Heart right ventricle (tissue), 16 donors: ENCODE data around the gene FARSB. TPM values are rescaled to one million over a fixed set of nuclear protein-coding genes. Genes with fewer than 3 reads are reported as not detected.
"Not testable (repeated sequence)": the region's sequence is repeated elsewhere in the genome, so short reads cannot be mapped to it uniquely, and the experiment has no call there.

Experiments
- ATAC-seq, 8 donors: fragments of 200-7000 bp; cut with Tn5 transposase; one replicate each; pipeline ENCODE4 v1.9.1; 2020; ENCODE audit warnings: mild to moderate bottlenecking in 8 of 8, moderate library complexity in 8 of 8, moderate number of reproducible peaks in 1 of 8
- DNase-seq, 2 donors: peaks; one replicate each; pipeline ENCODE4 v3.0.0-alpha.2; 2020
- H3K27ac ChIP-seq, 10 donors: fragments of 200-600 bp; sonication (generic) in 2 of 10; one replicate each; pipeline versions ENCODE4 v1.5.0 to v1.8.0; 2020 to 2022; ENCODE audit warnings: mild to moderate bottlenecking in 3 of 10
- H3K27me3 ChIP-seq, 7 donors: fragments of 200-600 bp; one replicate each; pipeline ENCODE4 v1.8.0; 2021 to 2022; ENCODE audit warnings: mild to moderate bottlenecking in 2 of 7
- H3K36me3 ChIP-seq, 9 donors: fragments of 200-600 bp; sonication (generic) in 1 of 9; one replicate each; pipeline versions ENCODE4 v1.5.0 to v1.8.0; 2020 to 2022; ENCODE audit warnings: mild to moderate bottlenecking in 2 of 9
- H3K4me1 ChIP-seq, 9 donors: fragments of 200-600 bp; sonication (generic) in 1 of 9; one replicate each; pipeline versions ENCODE4 v1.5.0 to v1.8.0; 2020 to 2022; ENCODE audit warnings: mild to moderate bottlenecking in 4 of 9
- H3K4me3 ChIP-seq, 10 donors: fragments of 200-600 bp; sonication (generic) in 2 of 10; one replicate each; pipeline versions ENCODE4 v1.5.0 to v1.8.0; 2020 to 2022; ENCODE audit warnings: mild to moderate bottlenecking in 7 of 10, moderate library complexity in 2 of 10
- H3K9me3 ChIP-seq, 11 donors: fragments of 200-600 bp in 10 of 11; sonication (generic) in 2 of 11; one replicate each; pipeline versions ENCODE4 v1.5.0 to v1.8.0; 2013 to 2022; ENCODE audit warnings: mild to moderate bottlenecking in 2 of 11, control low read depth in 1 of 11, moderate library complexity in 1 of 11
- WGBS, 2 donors: extraction: QIAGEN DNeasy Blood & Tissue Kit; methylation state at CpG; one replicate each; pipeline ENCODE4 v1.1.7; 2013; ENCODE audit warnings: inconsistent platforms in 1 of 2; 5-methylcytosine and 5-hydroxymethylcytosine counted together
- intact Hi-C, 10 donors: fragments of 100-400 bp; cut with DNase I; formaldehyde crosslinking; loops; one replicate each; pipeline versions ENCODE4 v1.11.1 to v1.14.2; 2022
- polyA plus RNA-seq, 2 donors: library from polyadenylated mRNA; stranded (reverse); fragments of 200-250 nt; gene quantifications; one replicate each; pipeline ENCODE4 v1.2.3, GENCODE V29; 2013
- total RNA-seq, 10 donors: library from RNA; stranded (reverse); fragmentation: NEBNext Ultra II Directional in 3 of 10; extraction: Animal tissue kit (Norgen Biotek cat#: 25700) in 3 of 10; gene quantifications; one replicate each; pipeline versions ENCODE4 v1.2.1 to v1.2.4, GENCODE V29; 2021 to 2023
- TF ChIP-seq, protein P1 (sequence below), 9 donors: fragments of 200-600 bp; sonication (generic) in 2 of 9; IDR thresholded peaks; one replicate each; pipeline versions ENCODE4 v1.5.0 to v1.8.0; 2021 to 2022; ENCODE audit warnings: antibody characterized with exemption in 9 of 9, mild to moderate bottlenecking in 5 of 9, moderate library complexity in 1 of 9
- donor health status: Arrhythmogenic right ventricular cardiomyopathy.
- donor health status: ischemic (EF 13 %, LVEDD 7.1; RV severe dilation, severe dysfunction).
- donor health status: healthy with polysubstance abuse.
- donor health status: DM: no; HTN: yes; CAD: no.
- donor health status: DM: no; HTN: no; CAD: no.
- donor health status: ischemic (EF 25% LVEDD 6.9; RV normal size, moderate dysfunction).
- donor health status: ischemic (EF 25% LVEDD 5.7; RV mildly dilated, moderate dysfunction).
- donor health status: healthy.
- donor health status: DM: yes; HTN: yes; CAD: no.
- donor health status: Ischemic cardiomyopathy.
- donor health status: ischemic (EF 35%, LVEDD 5.7; RV mildly dilated, moderate dysfunction).
- donor health status: nonischemic (EF 11% LVEDD 7.7; RV severe dilation, severe dysfunction).
- donor health status: DM: yes; HTN: yes; CAD: no.
- donor health status: PGD.
- donor health status: ischemic (EF 29% LVEDD 5.4; RV normal size, mild dysfunction).
- donor health status: nonischemic (EF 23%, LVEDD 6.1; RV moderate dilation, normal function).

Gene FARSB
- total and polyA plus RNA-seq, 12 donors = 12.1 to 26.6 (median 20.5) TPM

DNA sequence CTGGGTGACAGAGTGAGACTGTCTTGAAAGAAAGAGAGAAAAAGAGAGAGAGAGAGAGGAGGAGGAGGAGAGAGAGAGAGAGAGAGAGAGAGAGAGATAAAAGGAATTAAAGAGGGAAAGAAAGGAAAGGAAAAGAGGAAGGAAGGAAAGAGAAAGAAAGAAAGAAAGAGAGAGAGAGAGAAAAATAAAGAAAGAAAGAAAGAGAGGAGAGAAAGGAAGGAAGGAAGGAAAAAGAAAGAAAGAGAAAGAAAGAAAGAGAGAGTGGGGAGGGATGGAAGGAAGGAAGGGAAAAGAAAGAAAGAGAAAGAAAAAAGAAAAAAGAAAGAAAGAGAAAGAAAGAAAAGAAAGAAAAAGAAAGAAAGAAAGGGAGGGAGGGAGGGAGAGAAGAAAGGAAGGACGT, 45.3 kb upstream of the FARSB start:
- intact Hi-C loops = loop anchor here in 1 of 10 donors (10.0 kb wide), 1 partner anchor 94 kb away; no protein-coding TSS in a partner anchor
- no peak for ATAC-seq

DNA sequence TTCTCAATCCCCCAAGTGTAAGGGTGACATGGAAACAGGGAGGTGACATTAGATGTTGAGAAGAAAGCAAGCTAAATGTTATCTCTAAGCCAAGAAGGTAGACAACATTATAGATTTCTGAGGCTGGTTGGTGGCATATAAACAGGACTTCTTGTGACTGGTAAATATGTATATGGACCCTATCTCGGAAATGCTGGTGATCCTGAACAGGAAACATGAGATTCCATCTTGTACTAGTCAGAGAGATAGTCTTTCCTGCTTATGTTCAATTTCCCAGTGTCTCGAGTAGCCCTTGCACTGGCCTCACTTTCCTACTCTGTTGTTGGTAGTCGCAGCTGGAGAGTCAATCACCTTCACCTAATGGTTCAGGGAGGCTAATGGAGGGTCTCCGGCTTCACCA, 42.4 kb upstream of the FARSB start:
- Histone ChIP-seq H3K27me3 (peaks cover 0 to 3% (median 0%) of the 10 kb centered on the region in 7 donors), H3K4me3 (no peak overlapping the region), H3K9me3 (no peaks in the 10 kb centered on the region), H3K4me1 (peaks cover 0 to 3% (median 0%) of the 10 kb centered on the region in 9 donors), H3K36me3 (no peaks in the 10 kb centered on the region), H3K27ac (no peak overlapping the region)
- intact Hi-C loops = loop anchor here in 1 of 10 donors (5.0 kb wide), 1 partner anchor 414 kb away; no protein-coding TSS in a partner anchor
- TF ChIP-seq, protein P1, sequence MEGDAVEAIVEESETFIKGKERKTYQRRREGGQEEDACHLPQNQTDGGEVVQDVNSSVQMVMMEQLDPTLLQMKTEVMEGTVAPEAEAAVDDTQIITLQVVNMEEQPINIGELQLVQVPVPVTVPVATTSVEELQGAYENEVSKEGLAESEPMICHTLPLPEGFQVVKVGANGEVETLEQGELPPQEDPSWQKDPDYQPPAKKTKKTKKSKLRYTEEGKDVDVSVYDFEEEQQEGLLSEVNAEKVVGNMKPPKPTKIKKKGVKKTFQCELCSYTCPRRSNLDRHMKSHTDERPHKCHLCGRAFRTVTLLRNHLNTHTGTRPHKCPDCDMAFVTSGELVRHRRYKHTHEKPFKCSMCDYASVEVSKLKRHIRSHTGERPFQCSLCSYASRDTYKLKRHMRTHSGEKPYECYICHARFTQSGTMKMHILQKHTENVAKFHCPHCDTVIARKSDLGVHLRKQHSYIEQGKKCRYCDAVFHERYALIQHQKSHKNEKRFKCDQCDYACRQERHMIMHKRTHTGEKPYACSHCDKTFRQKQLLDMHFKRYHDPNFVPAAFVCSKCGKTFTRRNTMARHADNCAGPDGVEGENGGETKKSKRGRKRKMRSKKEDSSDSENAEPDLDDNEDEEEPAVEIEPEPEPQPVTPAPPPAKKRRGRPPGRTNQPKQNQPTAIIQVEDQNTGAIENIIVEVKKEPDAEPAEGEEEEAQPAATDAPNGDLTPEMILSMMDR (IDR thresholded peaks at IDR 0.05) = no peak
- DNase-seq (no peak), ATAC-seq (no peak)
- WGBS, 2 donors = 75 to 82% methylated on average over 4 of the region's 4 CpGs

More for the DNA sequence above, 45.3 kb upstream of the FARSB start:
- no peaks in the 10 kb centered on the region for H3K9me3 ChIP-seq
- 62 to 78% methylated on average over 1 of the region's 1 CpG for whole genome bisulfite sequencing, 2 donors
- H3K4me3 ChIP-seq = no peak overlapping the region
- no peaks in the 10 kb centered on the region for H3K36me3 ChIP-seq
- H3K27ac ChIP-seq = no peak overlapping the region
- no peak for DNase-seq
- H3K27me3 ChIP-seq = peaks cover 0 to 3% (median 0%) of the 10 kb centered on the region in 7 donors
- peaks cover 0 to 3% (median 0%) of the 10 kb centered on the region in 9 donors for H3K4me1 ChIP-seq
- TF ChIP-seq, protein P1 (IDR thresholded peaks at IDR 0.05) = no peak

DNA sequence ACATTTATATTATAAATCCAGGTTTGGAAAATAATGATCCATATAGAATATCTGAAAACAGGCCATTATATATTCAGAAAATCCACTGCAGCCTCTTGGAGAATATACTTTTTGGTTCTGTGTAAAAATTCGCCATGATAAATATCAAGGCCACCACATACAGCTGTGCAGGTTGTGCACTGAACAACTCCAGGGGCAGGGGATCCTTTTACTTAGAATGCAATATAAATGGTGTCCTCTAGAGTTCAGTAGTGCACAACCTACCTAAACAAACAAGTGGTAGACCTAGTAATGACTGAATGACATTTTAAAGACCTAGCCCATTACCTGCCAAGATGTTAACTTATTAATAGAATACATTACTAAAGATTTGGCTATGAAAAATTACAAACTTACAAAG, 37.9 kb upstream of the FARSB start:
- DNase-seq (no peak), ATAC-seq (peak in 1 of 8 donors; percentile 44)
- intact Hi-C loops = loop anchor here in 5 of 10 donors (5.0 kb wide), 3 partner anchors 208 to 243 kb away; no protein-coding TSS in a partner anchor
- Histone ChIP-seq H3K36me3 (no peaks in the 10 kb centered on the region), H3K4me1 (peaks cover 0 to 13% (median 0%) of the 10 kb centered on the region in 9 donors), H3K27ac (no peak overlapping the region), H3K27me3 (no peaks in the 10 kb centered on the region), H3K4me3 (no peak overlapping the region), H3K9me3 (no peaks in the 10 kb centered on the region)
- TF ChIP-seq, protein P1 (IDR thresholded peaks at IDR 0.05) = peak in 4 of 9 donors; percentile 15 to 31 (median 22)
- WGBS, 2 donors = 92 to 97% methylated on average over 1 of the region's 1 CpG

DNA sequence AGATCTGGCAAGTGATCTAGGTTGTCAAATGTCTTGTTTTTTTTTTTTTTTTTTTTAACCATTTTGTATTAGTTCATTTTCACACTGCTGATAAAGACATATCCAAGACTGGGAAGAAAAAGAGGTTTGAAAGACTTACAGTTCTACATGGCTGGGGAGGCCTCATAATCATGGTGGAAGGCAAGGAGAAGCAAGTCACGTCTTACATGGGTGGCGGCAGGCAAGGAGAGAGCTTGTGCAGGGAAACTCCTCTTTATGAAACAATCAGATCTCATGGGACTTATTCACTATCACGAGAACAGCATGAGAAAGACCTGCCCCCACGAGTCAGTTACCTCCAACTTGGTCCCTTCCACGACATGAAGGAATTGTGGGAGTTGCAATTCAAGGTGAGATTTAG, 37.5 kb upstream of the FARSB start:
- not testable (repeated sequence) for H3K9me3 ChIP-seq, H3K27ac ChIP-seq, H3K27me3 ChIP-seq, DNase-seq, H3K36me3 ChIP-seq, H3K4me3 ChIP-seq, ATAC-seq
- H3K4me1 ChIP-seq = peaks cover 0 to 13% (median 0%) of the 10 kb centered on the region in 9 donors
- 87 to 93% methylated on average over 5 of the region's 5 CpGs for WGBS, 2 donors
- intact Hi-C loops = loop anchor here in 5 of 10 donors (5.0 kb wide), 3 partner anchors 209 to 244 kb away; no protein-coding TSS in a partner anchor

DNA sequence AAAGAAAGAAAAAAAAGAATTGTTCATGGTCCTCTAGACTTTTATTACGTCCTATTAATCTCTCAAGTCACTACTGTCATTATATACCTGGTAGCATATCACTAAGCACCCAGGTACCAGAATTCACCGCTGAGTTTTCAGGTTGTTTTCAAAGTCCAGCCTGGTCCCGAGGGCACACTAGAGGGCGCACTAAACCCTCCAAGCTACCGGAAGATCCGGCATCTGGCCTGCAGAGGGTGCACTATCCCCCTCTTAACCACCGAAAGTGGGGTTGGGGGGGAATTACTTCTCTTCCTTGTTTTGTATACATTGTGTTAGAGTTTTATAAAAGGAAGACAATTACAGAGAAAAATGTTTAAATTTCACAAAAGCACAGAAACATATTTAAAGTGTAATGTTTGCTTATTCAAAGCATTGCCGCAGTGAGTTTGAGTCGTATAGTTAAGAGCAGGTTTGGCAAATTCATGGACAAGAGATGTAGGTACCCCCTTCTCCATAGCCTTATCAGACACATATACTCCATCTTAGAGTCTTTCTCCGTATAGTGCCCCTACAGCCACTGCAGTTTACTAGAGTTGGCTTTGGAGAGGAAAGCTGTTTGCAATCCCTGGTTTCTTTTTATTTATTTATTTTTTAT, 34.8 kb upstream of the FARSB start:
- no peaks in the 10 kb centered on the region for H3K36me3 ChIP-seq
- ATAC-seq (peak; percentile 71 to 89 (median 84)), DNase-seq (peak; percentile 67 to 71)
- intact Hi-C loops = loop anchor here in 5 of 10 donors (5.0 kb wide), 3 partner anchors 212 to 247 kb away; no protein-coding TSS in a partner anchor
- H3K9me3 ChIP-seq = no peaks in the 10 kb centered on the region
- TF ChIP-seq, protein P1 (IDR thresholded peaks at IDR 0.05) = peak; percentile 80 to 99 (median 97)
- H3K27ac ChIP-seq = no peak overlapping the region
- peaks cover 0 to 13% (median 0%) of the 10 kb centered on the region in 9 donors for H3K4me1 ChIP-seq
- 33 to 39% methylated on average over 10 of the region's 10 CpGs for WGBS, 2 donors
- H3K27me3 ChIP-seq = no peaks in the 10 kb centered on the region
- no peak overlapping the region for H3K4me3 ChIP-seq
